SH-SY5Y (cell line): Measurements from ENCODE around the gene SUGCT.

ENCODE experiments used
- GATA2 ChIP-seq: IDR thresholded peaks from 2 replicates; pipeline ENCODE4 v1.6.1; 2011; ENCODE audit warnings: mild to moderate bottlenecking, low read depth, low read length
- GATA3 ChIP-seq: IDR thresholded peaks from 2 replicates; pipeline ENCODE4 v1.6.1; 2011; ENCODE audit warnings: low read depth, mild to moderate bottlenecking, low read length, moderate library complexity

GRCh38 chr7:40847921-40848320, 713.1 kb downstream of the SUGCT start:
- no peak for TF ChIP-seq GATA2
- no peak for TF ChIP-seq GATA3
